ENCODE data around the gene PIK3R5. TPM values are rescaled to one million over a fixed set of nuclear protein-coding genes. Genes with fewer than 3 reads are reported as not detected.

PIK3R5 gene
- total and polyA plus RNA-seq, 11 donors = 1.4 to 21.6 (median 2.4) TPM

GRCh38 chr17:8855477-8856204 lies 109.9 kb downstream of the PIK3R5 start:
- H3K27me3 ChIP-seq = no peaks in the 10 kb centered on the region
- intact Hi-C loops (cut with DNase I) = no loop called here

GRCh38 chr17:8851600-8851999 lies 113.9 kb downstream of the PIK3R5 start:
- intact Hi-C loops (cut with DNase I) = no loop called here

More at GRCh38 chr17:8855477-8856204, 109.9 kb downstream of the PIK3R5 start:
- H3K4me3 ChIP-seq = no peak overlapping the region
- 77 to 87% (median 81%) methylated on average over 17 of the region's 17 CpGs for WGBS, 4 donors
- H3K9me3 ChIP-seq = no peaks in the 10 kb centered on the region
- H3K4me1 ChIP-seq = peaks cover 4 to 35% (median 20%) of the 10 kb centered on the region in 12 donors
- ATAC-seq = no peak
- no peaks in the 10 kb centered on the region for H3K36me3 ChIP-seq
- TF ChIP-seq, protein P1, sequence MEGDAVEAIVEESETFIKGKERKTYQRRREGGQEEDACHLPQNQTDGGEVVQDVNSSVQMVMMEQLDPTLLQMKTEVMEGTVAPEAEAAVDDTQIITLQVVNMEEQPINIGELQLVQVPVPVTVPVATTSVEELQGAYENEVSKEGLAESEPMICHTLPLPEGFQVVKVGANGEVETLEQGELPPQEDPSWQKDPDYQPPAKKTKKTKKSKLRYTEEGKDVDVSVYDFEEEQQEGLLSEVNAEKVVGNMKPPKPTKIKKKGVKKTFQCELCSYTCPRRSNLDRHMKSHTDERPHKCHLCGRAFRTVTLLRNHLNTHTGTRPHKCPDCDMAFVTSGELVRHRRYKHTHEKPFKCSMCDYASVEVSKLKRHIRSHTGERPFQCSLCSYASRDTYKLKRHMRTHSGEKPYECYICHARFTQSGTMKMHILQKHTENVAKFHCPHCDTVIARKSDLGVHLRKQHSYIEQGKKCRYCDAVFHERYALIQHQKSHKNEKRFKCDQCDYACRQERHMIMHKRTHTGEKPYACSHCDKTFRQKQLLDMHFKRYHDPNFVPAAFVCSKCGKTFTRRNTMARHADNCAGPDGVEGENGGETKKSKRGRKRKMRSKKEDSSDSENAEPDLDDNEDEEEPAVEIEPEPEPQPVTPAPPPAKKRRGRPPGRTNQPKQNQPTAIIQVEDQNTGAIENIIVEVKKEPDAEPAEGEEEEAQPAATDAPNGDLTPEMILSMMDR (IDR thresholded peaks at IDR 0.05) = no peak
- no peak for TF ChIP-seq POLR2A (IDR thresholded peaks at IDR 0.05)
- DNase-seq = no peak
- peak overlapping the region in 1 of 12 donors; percentile 32 for H3K27ac ChIP-seq

GRCh38 chr17:8849311-8850041 lies 116.0 kb downstream of the PIK3R5 start:
- intact Hi-C loops (cut with DNase I) = loop anchor here in 1 of 10 donors (5.0 kb wide), 1 partner anchor 38 kb away; no protein-coding TSS in a partner anchor
- no peak for ATAC-seq
- TF ChIP-seq, protein P1 (IDR thresholded peaks at IDR 0.05) = no peak
- TF ChIP-seq POLR2A (IDR thresholded peaks at IDR 0.05) = no peak
- Histone ChIP-seq H3K9me3 (no peaks in the 10 kb centered on the region), H3K4me1 (peaks cover 0 to 26% (median 4%) of the 10 kb centered on the region in 12 donors), H3K27ac (no peak overlapping the region), H3K27me3 (no peaks in the 10 kb centered on the region), H3K4me3 (no peak overlapping the region), H3K36me3 (peaks cover 0 to 9% (median 0%) of the 10 kb centered on the region in 9 donors)
- DNase-seq = no peak
- 83 to 91% (median 87%) methylated on average over 4 of the region's 4 CpGs for WGBS, 4 donors

More at GRCh38 chr17:8851600-8851999, 113.9 kb downstream of the PIK3R5 start:
- Histone ChIP-seq H3K36me3 (peaks cover 0 to 9% (median 0%) of the 10 kb centered on the region in 9 donors), H3K27ac (no peak overlapping the region), H3K4me1 (peaks cover 0 to 22% (median 4%) of the 10 kb centered on the region in 12 donors), H3K4me3 (no peak overlapping the region), H3K27me3 (no peaks in the 10 kb centered on the region), H3K9me3 (no peaks in the 10 kb centered on the region)
- WGBS, 4 donors = 93 to 95% (median 94%) methylated on average over 5 of the region's 5 CpGs
- DNase-seq (no peak), ATAC-seq (no peak)
- TF ChIP-seq, protein P1 (IDR thresholded peaks at IDR 0.05) = no peak
- no peak for TF ChIP-seq POLR2A (IDR thresholded peaks at IDR 0.05)

- H3K4me3 ChIP-seq = no peak overlapping the region
- peaks cover 0 to 9% (median 0%) of the 10 kb centered on the region in 9 donors for H3K36me3 ChIP-seq
- H3K9me3 ChIP-seq = no peaks in the 10 kb centered on the region
- intact Hi-C loops (cut with DNase I) = loop anchor here in 1 of 10 donors (5.0 kb wide), 1 partner anchor 39 kb away; no protein-coding TSS in a partner anchor
- 46 to 60% (median 55%) methylated on average over 2 of the region's 2 CpGs for WGBS, 4 donors
- TF ChIP-seq, protein P1 (IDR thresholded peaks at IDR 0.05) = no peak
- no peak for TF ChIP-seq POLR2A (IDR thresholded peaks at IDR 0.05)
- DNase-seq (peak in 2 of 5 donors; percentile 52), ATAC-seq (peak; percentile 67 to 81 (median 76))
- H3K27ac ChIP-seq = peak overlapping the region; percentile 49 to 89 (median 70)
- H3K27me3 ChIP-seq = no peaks in the 10 kb centered on the region
- H3K4me1 ChIP-seq = peaks cover 0 to 35% (median 8%) of the 10 kb centered on the region in 12 donors
Measured at GRCh38 chr17:8847891-8848290, 117.6 kb downstream of the PIK3R5 start.

Measured in heart left ventricle (tissue), 16 donors.